Measurements from ENCODE around the gene CEBPZ. TPM values are rescaled to one million over a fixed set of nuclear protein-coding genes. Genes with fewer than 3 reads are reported as not detected.

Gene CEBPZ
- total and polyA plus RNA-seq, 4 donors = 15.7 to 25.6 (median 19.9) TPM

DNA sequence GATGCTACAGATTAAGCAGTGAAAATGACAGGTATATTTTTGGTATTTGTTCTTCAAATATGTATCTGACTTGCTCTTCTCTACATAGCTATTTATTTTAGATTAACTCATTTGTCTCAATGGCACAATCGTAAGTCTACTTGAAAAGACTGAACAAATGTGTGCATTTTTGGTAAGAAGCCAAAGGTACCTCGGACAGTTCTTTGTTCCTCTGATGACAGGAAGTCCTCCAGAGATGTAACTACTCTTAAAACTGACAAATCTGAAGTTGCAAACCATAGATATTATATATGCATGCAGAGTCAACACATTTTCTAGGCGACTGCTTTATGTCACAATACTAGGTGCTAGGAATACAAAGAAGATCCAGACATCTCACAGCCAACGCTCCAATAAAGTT, 36.7 kb upstream of the CEBPZ start:
- 92% methylated on average over 4 of the region's 4 CpGs for WGBS
- H3K4me3 ChIP-seq (ENCODE audit: low read depth in 1 of 3, low read length in 3 of 3) = no peak overlapping the region
- peaks cover 0 to 31% (median 24%) of the 10 kb centered on the region in 4 donors for H3K36me3 ChIP-seq (ENCODE audit: control insufficient read depth in 4 of 4, insufficient read depth in 3 of 4, low read depth in 1 of 4, low read length in 3 of 4)
- H3K4me1 ChIP-seq (ENCODE audit: control insufficient read depth in 4 of 4, insufficient read depth in 4 of 4, low read length in 3 of 4) = no peaks in the 10 kb centered on the region
- TF ChIP-seq NR2F2 (IDR thresholded peaks at IDR 0.05) (no peak), RXRA (IDR thresholded peaks at IDR 0.05) (no peak), JUND (IDR thresholded peaks at IDR 0.05) (no peak), RAD21 (IDR thresholded peaks at IDR 0.05) (no peak), SP1 (IDR thresholded peaks at IDR 0.05) (no peak), HNF4A (conservative IDR thresholded peaks at IDR 0.05) (no peak), EGR1 (IDR thresholded peaks at IDR 0.05; ENCODE audit: low read depth in 2 of 2) (no peak), GABPA (IDR thresholded peaks at IDR 0.05 in 1 of 2, conservative IDR thresholded peaks at IDR 0.05 in 1 of 2) (no peak)
- H3K27ac ChIP-seq (ENCODE audit: low read depth in 1 of 2, low read length in 2 of 2) = no peak overlapping the region
- no peaks in the 10 kb centered on the region for H3K27me3 ChIP-seq (ENCODE audit: control insufficient read depth in 4 of 4, insufficient read depth in 4 of 4, low read length in 3 of 4)
- H3K9me3 ChIP-seq (ENCODE audit: control insufficient read depth in 4 of 4, low read length in 3 of 4) = no peaks in the 10 kb centered on the region
- no peak overlapping the region for H3K9ac ChIP-seq (ENCODE audit: low read depth in 1 of 2, low read length in 2 of 2)
- DNase-seq (ENCODE audit: low spot score) = no peak

DNA sequence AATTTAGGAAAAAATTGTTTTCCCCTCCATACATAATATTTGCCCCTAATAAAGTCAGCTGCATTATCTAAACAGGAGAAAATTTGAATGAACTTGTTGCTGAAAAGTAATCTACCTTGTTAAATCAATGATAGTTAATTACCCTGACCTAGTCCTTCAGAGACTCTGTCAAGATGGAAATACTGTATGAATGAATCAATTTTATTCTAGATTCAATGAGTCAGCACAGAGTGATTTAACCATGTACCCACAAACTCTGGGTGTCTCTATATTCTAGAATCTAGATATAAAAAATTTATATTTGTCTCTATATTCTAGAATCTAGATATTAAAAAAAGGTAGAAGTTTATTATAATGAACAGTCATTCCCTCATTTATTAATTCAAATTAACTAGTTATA, 36.3 kb upstream of the CEBPZ start:
- H3K36me3 ChIP-seq (ENCODE audit: control insufficient read depth in 4 of 4, insufficient read depth in 3 of 4, low read depth in 1 of 4, low read length in 3 of 4) = peaks cover 0 to 31% (median 23%) of the 10 kb centered on the region in 4 donors
- TF ChIP-seq JUND (IDR thresholded peaks at IDR 0.05) (no peak), HNF4G (IDR thresholded peaks at IDR 0.05) (no peak), TAF1 (conservative IDR thresholded peaks at IDR 0.05) (no peak), GABPA (IDR thresholded peaks at IDR 0.05 in 1 of 2, conservative IDR thresholded peaks at IDR 0.05 in 1 of 2) (no peak)
- TF ChIP-seq, protein P1, sequence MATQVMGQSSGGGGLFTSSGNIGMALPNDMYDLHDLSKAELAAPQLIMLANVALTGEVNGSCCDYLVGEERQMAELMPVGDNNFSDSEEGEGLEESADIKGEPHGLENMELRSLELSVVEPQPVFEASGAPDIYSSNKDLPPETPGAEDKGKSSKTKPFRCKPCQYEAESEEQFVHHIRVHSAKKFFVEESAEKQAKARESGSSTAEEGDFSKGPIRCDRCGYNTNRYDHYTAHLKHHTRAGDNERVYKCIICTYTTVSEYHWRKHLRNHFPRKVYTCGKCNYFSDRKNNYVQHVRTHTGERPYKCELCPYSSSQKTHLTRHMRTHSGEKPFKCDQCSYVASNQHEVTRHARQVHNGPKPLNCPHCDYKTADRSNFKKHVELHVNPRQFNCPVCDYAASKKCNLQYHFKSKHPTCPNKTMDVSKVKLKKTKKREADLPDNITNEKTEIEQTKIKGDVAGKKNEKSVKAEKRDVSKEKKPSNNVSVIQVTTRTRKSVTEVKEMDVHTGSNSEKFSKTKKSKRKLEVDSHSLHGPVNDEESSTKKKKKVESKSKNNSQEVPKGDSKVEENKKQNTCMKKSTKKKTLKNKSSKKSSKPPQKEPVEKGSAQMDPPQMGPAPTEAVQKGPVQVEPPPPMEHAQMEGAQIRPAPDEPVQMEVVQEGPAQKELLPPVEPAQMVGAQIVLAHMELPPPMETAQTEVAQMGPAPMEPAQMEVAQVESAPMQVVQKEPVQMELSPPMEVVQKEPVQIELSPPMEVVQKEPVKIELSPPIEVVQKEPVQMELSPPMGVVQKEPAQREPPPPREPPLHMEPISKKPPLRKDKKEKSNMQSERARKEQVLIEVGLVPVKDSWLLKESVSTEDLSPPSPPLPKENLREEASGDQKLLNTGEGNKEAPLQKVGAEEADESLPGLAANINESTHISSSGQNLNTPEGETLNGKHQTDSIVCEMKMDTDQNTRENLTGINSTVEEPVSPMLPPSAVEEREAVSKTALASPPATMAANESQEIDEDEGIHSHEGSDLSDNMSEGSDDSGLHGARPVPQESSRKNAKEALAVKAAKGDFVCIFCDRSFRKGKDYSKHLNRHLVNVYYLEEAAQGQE (IDR thresholded peaks at IDR 0.05) = no peak
- TF ChIP-seq, protein P2, sequence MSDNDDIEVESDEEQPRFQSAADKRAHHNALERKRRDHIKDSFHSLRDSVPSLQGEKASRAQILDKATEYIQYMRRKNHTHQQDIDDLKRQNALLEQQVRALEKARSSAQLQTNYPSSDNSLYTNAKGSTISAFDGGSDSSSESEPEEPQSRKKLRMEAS (IDR thresholded peaks at IDR 0.05) = no peak

DNA sequence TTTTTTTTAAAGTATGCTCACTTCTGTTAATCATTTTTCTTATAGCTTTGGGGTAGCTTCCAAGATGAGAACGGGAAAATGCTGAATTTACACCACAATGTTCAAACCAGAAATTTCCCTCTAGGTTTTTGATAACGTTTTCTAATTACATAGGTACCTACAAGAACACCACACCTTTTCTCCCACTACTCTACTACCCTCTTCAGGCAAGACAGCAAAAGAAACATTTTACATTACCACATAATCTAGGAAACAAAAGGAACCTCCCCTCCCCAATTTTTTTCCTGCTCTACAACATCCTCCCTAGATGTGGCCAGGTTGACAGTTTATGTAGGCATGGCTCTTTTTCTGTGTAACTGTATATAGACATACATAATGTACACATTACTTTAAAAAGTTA, 32.4 kb upstream of the CEBPZ start:
- no peak for DNase-seq (ENCODE audit: low spot score)
- Histone ChIP-seq H3K4me1 (ENCODE audit: control insufficient read depth in 4 of 4, insufficient read depth in 4 of 4, low read length in 3 of 4) (no peaks in the 10 kb centered on the region), H3K9ac (ENCODE audit: low read depth in 1 of 2, low read length in 2 of 2) (no peak overlapping the region), H3K9me3 (ENCODE audit: control insufficient read depth in 4 of 4, low read length in 3 of 4) (no peaks in the 10 kb centered on the region), H3K4me3 (ENCODE audit: low read depth in 1 of 3, low read length in 3 of 3) (no peak overlapping the region), H3K27me3 (ENCODE audit: control insufficient read depth in 4 of 4, insufficient read depth in 4 of 4, low read length in 3 of 4) (no peaks in the 10 kb centered on the region), H3K27ac (ENCODE audit: low read depth in 1 of 2, low read length in 2 of 2) (no peak overlapping the region), H3K36me3 (ENCODE audit: control insufficient read depth in 4 of 4, insufficient read depth in 3 of 4, low read depth in 1 of 4, low read length in 3 of 4) (peaks cover 0 to 22% (median 18%) of the 10 kb centered on the region in 4 donors)
- WGBS = 89% methylated on average over 2 of the region's 2 CpGs
- TF ChIP-seq, protein P3, sequence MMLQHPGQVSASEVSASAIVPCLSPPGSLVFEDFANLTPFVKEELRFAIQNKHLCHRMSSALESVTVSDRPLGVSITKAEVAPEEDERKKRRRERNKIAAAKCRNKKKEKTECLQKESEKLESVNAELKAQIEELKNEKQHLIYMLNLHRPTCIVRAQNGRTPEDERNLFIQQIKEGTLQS (IDR thresholded peaks at IDR 0.05) = no peak
- TF ChIP-seq, protein P4, sequence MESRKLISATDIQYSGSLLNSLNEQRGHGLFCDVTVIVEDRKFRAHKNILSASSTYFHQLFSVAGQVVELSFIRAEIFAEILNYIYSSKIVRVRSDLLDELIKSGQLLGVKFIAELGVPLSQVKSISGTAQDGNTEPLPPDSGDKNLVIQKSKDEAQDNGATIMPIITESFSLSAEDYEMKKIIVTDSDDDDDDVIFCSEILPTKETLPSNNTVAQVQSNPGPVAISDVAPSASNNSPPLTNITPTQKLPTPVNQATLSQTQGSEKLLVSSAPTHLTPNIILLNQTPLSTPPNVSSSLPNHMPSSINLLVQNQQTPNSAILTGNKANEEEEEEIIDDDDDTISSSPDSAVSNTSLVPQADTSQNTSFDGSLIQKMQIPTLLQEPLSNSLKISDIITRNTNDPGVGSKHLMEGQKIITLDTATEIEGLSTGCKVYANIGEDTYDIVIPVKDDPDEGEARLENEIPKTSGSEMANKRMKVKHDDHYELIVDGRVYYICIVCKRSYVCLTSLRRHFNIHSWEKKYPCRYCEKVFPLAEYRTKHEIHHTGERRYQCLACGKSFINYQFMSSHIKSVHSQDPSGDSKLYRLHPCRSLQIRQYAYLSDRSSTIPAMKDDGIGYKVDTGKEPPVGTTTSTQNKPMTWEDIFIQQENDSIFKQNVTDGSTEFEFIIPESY (IDR thresholded peaks at IDR 0.05) = no peak
- TF ChIP-seq YY1 (IDR thresholded peaks at IDR 0.05) = no peak
- TF ChIP-seq RAD21 (IDR thresholded peaks at IDR 0.05) = no peak
- no peak for TF ChIP-seq FOXA1 (IDR thresholded peaks at IDR 0.05)
- no peak for TF ChIP-seq EGR1 (IDR thresholded peaks at IDR 0.05; ENCODE audit: low read depth in 2 of 2)
- no peak for TF ChIP-seq HNF4A (conservative IDR thresholded peaks at IDR 0.05)
- no peak for TF ChIP-seq RXRA (IDR thresholded peaks at IDR 0.05)

More for the DNA sequence above, 36.3 kb upstream of the CEBPZ start:
- Histone ChIP-seq H3K27ac (ENCODE audit: low read depth in 1 of 2, low read length in 2 of 2) (no peak overlapping the region), H3K4me1 (ENCODE audit: control insufficient read depth in 4 of 4, insufficient read depth in 4 of 4, low read length in 3 of 4) (no peaks in the 10 kb centered on the region), H3K9ac (ENCODE audit: low read depth in 1 of 2, low read length in 2 of 2) (no peak overlapping the region), H3K9me3 (ENCODE audit: control insufficient read depth in 4 of 4, low read length in 3 of 4) (no peaks in the 10 kb centered on the region), H3K4me3 (ENCODE audit: low read depth in 1 of 3, low read length in 3 of 3) (no peak overlapping the region), H3K27me3 (ENCODE audit: control insufficient read depth in 4 of 4, insufficient read depth in 4 of 4, low read length in 3 of 4) (no peaks in the 10 kb centered on the region)
- DNase-seq (ENCODE audit: low spot score) = no peak

All from liver (tissue), 9 donors.